SK-N-SH treated with all-trans-retinoic acid at 6 μM for 48 hours (cell line): ENCODE measurements around the gene OSBPL3.

ENCODE experiments used
- ATAC-seq: fragments of 200-7000 bp; cut with Tn5 transposase; 3 replicates; pipeline ENCODE4 v1.9.1; 2020; ENCODE audit warnings: mild to moderate bottlenecking, moderate library complexity
- ARNTL ChIP-seq: fragments of 450-650 bp; formaldehyde crosslinking; IDR thresholded peaks from 2 replicates; pipeline ENCODE4 v1.5.0; 2020; ENCODE audit warnings: low read depth, mild to moderate bottlenecking, moderate library complexity, borderline replicate concordance
- BACH2 ChIP-seq: fragments of 250-450 bp; sonication (Bioruptor Pico); IDR thresholded peaks from 2 replicates; pipeline ENCODE4 v1.9.0; 2021; ENCODE audit warnings: mild to moderate bottlenecking, borderline replicate concordance
- CSDC2 ChIP-seq: fragments of 250-450 bp; sonication (Bioruptor Pico); IDR thresholded peaks from 2 replicates; pipeline ENCODE4 v1.5.0; 2020; ENCODE audit warnings: mild to moderate bottlenecking, moderate library complexity
- ESRRG ChIP-seq: fragments of 250-450 bp; sonication (Bioruptor Pico); IDR thresholded peaks from 2 replicates; pipeline ENCODE4 v1.6.1; 2021; ENCODE audit warnings: mild to moderate bottlenecking
- GLIS3 ChIP-seq: fragments of 250-450 bp; sonication (Bioruptor Pico); IDR thresholded peaks from 2 replicates; pipeline ENCODE4 v1.5.0; 2020; ENCODE audit warnings: mild to moderate bottlenecking, moderate library complexity
- ISL1 ChIP-seq: fragments of 250-450 bp; sonication (Bioruptor Pico); IDR thresholded peaks from 2 replicates; pipeline ENCODE4 v2.1.2; 2022; ENCODE audit warnings: mild to moderate bottlenecking, moderate library complexity
- OSR1 ChIP-seq: fragments of 250-450 bp; sonication (Bioruptor Pico); IDR thresholded peaks from 2 replicates; pipeline ENCODE4 v1.8.0; 2022; ENCODE audit warnings: moderate library complexity, mild to moderate bottlenecking, inconsistent platforms
- PPARA ChIP-seq: fragments of 250-450 bp; sonication (Bioruptor Pico); IDR thresholded peaks from 2 replicates; pipeline ENCODE4 v1.5.0; 2020; ENCODE audit warnings: mild to moderate bottlenecking, borderline replicate concordance
- RARB ChIP-seq: fragments of 250-450 bp; sonication (Bioruptor Pico); IDR thresholded peaks from 2 replicates; pipeline ENCODE4 v1.8.0; 2021; ENCODE audit warnings: mild to moderate bottlenecking, moderate library complexity
- SNAI2 ChIP-seq: fragments of 250-450 bp; sonication (Bioruptor Pico); IDR thresholded peaks from 2 replicates; pipeline ENCODE4 v1.5.0; 2020; ENCODE audit warnings: mild to moderate bottlenecking, moderate library complexity
- TCF4 ChIP-seq: fragments of 250-450 bp; sonication (Bioruptor Pico); IDR thresholded peaks from 2 replicates; pipeline ENCODE4 v1.8.0; 2021; ENCODE audit warnings: mild to moderate bottlenecking, moderate library complexity, borderline replicate concordance
- TOX ChIP-seq: fragments of 250-450 bp; sonication (Bioruptor Pico); IDR thresholded peaks from 2 replicates; pipeline ENCODE4 v1.8.0; 2021; ENCODE audit warnings: mild to moderate bottlenecking, moderate library complexity, borderline replicate concordance
- ZC3H10 ChIP-seq: fragments of 250-450 bp; sonication (Bioruptor Pico); IDR thresholded peaks from 2 replicates; pipeline ENCODE4 v1.5.1; 2021; ENCODE audit warnings: mild to moderate bottlenecking, moderate library complexity
- ZFP3 ChIP-seq: fragments of 250-450 bp; sonication (Bioruptor Pico); IDR thresholded peaks from 2 replicates; pipeline ENCODE4 v1.5.0; 2020; ENCODE audit warnings: mild to moderate bottlenecking, moderate library complexity
- ZFP30 ChIP-seq: fragments of 450-650 bp; formaldehyde crosslinking; IDR thresholded peaks from 2 replicates; pipeline ENCODE4 v1.5.0; 2022; ENCODE audit warnings: mild to moderate bottlenecking, moderate library complexity
- ZNF565 ChIP-seq: fragments of 450-650 bp; formaldehyde crosslinking; conservative IDR thresholded peaks from 2 replicates; pipeline ENCODE4 v1.5.0; 2020; ENCODE audit warnings: low read depth, mild to moderate bottlenecking, moderate library complexity
- ZNF70 ChIP-seq: fragments of 450-650 bp; formaldehyde crosslinking; IDR thresholded peaks from 2 replicates; pipeline ENCODE4 v1.5.0; 2020; ENCODE audit warnings: mild to moderate bottlenecking, moderate library complexity
- ZNF8 ChIP-seq: fragments of 450-650 bp; formaldehyde crosslinking; IDR thresholded peaks from 2 replicates; pipeline ENCODE4 v1.5.0; 2020; ENCODE audit warnings: mild to moderate bottlenecking, moderate library complexity
- TF ChIP-seq, protein P1 (sequence below): fragments of 250-450 bp; sonication (Bioruptor Pico); IDR thresholded peaks from 2 replicates; pipeline ENCODE4 v1.8.0; 2020; ENCODE audit warnings: mild to moderate bottlenecking, moderate library complexity, borderline replicate concordance
- TF ChIP-seq, protein P2 (sequence below): fragments of 250-450 bp; sonication (Bioruptor Pico); IDR thresholded peaks from 2 replicates; pipeline ENCODE4 v1.8.0; 2021; ENCODE audit warnings: low read depth, mild to moderate bottlenecking, moderate library complexity, borderline replicate concordance
- TF ChIP-seq, protein P3 (sequence below): fragments of 250-450 bp; sonication (Bioruptor Pico); IDR thresholded peaks from 2 replicates; pipeline ENCODE4 v1.5.1; 2021; ENCODE audit warnings: mild to moderate bottlenecking, moderate library complexity
- TF ChIP-seq, protein P4 (sequence below): fragments of 250-450 bp; sonication (Bioruptor Pico); IDR thresholded peaks from 2 replicates; pipeline ENCODE4 v1.5.0; 2020; ENCODE audit warnings: mild to moderate bottlenecking, moderate library complexity

OSBPL3 gene

DNA sequence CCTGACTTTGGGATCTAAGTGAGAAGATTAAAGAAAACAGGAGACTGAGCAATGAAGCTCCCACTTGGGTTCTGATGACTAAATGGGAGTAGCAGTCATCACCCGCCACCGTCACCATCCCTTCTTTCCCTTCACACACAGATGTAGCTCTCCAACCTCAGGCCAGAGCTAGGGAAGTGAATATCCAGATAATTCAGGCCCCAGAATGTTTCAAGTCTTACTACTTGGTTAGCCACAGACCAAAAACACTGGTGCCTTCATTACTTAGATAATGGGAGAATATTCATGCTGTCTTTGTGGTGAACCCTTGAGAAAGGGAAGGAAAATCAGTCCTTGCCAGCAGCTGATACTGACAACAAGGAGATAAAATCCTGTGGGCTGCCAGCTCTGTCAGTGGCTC is 100.7 kb downstream of the OSBPL3 start:
- ATAC-seq, result no peak
- TF ChIP-seq TCF4 (CRISPR knock-in tag), result no peak
- no peak for TF ChIP-seq BACH2 (CRISPR knock-in tag)
- TF ChIP-seq ESRRG (CRISPR knock-in tag), result no peak
- TF ChIP-seq SNAI2 (CRISPR knock-in tag), result no peak
- no peak for TF ChIP-seq PPARA (CRISPR knock-in tag)
- TF ChIP-seq TOX (CRISPR knock-in tag), result no peak
- TF ChIP-seq ZFP30 (CRISPR knock-in tag), result no peak
- no peak for TF ChIP-seq CSDC2 (CRISPR knock-in tag)
- TF ChIP-seq RARB, result no peak
- no peak for TF ChIP-seq ARNTL (CRISPR knock-in tag)
- TF ChIP-seq ISL1 (CRISPR knock-in tag), result no peak
- no peak for TF ChIP-seq OSR1 (CRISPR knock-in tag)
- no peak for TF ChIP-seq ZFP3
- TF ChIP-seq, protein P1, sequence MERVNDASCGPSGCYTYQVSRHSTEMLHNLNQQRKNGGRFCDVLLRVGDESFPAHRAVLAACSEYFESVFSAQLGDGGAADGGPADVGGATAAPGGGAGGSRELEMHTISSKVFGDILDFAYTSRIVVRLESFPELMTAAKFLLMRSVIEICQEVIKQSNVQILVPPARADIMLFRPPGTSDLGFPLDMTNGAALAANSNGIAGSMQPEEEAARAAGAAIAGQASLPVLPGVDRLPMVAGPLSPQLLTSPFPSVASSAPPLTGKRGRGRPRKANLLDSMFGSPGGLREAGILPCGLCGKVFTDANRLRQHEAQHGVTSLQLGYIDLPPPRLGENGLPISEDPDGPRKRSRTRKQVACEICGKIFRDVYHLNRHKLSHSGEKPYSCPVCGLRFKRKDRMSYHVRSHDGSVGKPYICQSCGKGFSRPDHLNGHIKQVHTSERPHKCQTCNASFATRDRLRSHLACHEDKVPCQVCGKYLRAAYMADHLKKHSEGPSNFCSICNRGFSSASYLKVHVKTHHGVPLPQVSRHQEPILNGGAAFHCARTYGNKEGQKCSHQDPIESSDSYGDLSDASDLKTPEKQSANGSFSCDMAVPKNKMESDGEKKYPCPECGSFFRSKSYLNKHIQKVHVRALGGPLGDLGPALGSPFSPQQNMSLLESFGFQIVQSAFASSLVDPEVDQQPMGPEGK (CRISPR knock-in tag), result no peak
- TF ChIP-seq, protein P2, sequence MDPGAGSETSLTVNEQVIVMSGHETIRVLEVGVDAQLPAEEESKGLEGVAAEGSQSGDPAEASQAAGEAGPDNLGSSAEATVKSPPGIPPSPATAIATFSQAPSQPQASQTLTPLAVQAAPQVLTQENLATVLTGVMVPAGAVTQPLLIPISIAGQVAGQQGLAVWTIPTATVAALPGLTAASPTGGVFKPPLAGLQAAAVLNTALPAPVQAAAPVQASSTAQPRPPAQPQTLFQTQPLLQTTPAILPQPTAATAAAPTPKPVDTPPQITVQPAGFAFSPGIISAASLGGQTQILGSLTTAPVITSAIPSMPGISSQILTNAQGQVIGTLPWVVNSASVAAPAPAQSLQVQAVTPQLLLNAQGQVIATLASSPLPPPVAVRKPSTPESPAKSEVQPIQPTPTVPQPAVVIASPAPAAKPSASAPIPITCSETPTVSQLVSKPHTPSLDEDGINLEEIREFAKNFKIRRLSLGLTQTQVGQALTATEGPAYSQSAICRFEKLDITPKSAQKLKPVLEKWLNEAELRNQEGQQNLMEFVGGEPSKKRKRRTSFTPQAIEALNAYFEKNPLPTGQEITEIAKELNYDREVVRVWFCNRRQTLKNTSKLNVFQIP (CRISPR knock-in tag), result no peak
- TF ChIP-seq ZC3H10, result no peak
- TF ChIP-seq, all 23 proteins: peak for 0

DNA sequence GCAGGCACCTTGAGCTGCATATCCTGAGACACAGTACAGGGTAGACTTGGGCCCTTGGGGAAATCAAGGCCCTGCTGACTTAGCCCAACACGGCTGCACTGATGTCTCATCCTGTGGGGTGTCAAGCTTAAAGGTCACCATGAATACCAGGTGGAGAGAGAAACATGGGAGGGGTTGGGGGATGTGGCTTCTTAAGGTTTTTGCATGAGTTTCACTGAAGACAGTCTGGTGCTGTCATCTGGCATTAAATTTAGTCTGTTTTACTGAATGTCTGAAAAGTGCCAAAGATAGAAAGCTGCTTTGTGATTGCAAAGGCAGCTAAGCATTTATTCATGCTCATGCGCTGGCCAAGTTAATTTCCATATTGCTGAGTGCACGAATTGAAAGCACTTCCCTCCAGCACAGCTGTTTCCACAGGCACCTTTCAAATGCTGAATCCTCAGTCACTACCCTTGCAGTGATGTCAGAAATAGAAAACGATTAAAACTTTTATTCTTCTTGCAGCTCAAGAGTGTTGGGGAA is 102.1 kb downstream of the OSBPL3 start:
- ATAC-seq, result no peak
- TF ChIP-seq ESRRG (CRISPR knock-in tag), result no peak
- TF ChIP-seq ZNF565 (CRISPR knock-in tag), result no peak
- no peak for TF ChIP-seq ZFP3
- no peak for TF ChIP-seq PPARA (CRISPR knock-in tag)
- no peak for TF ChIP-seq ZC3H10
- no peak for TF ChIP-seq BACH2 (CRISPR knock-in tag)
- no peak for TF ChIP-seq RARB
- no peak for TF ChIP-seq CSDC2 (CRISPR knock-in tag)
- no peak for TF ChIP-seq ZNF8 (CRISPR knock-in tag)
- TF ChIP-seq ARNTL (CRISPR knock-in tag), result no peak
- no peak for TF ChIP-seq SNAI2 (CRISPR knock-in tag)
- TF ChIP-seq, protein P3, sequence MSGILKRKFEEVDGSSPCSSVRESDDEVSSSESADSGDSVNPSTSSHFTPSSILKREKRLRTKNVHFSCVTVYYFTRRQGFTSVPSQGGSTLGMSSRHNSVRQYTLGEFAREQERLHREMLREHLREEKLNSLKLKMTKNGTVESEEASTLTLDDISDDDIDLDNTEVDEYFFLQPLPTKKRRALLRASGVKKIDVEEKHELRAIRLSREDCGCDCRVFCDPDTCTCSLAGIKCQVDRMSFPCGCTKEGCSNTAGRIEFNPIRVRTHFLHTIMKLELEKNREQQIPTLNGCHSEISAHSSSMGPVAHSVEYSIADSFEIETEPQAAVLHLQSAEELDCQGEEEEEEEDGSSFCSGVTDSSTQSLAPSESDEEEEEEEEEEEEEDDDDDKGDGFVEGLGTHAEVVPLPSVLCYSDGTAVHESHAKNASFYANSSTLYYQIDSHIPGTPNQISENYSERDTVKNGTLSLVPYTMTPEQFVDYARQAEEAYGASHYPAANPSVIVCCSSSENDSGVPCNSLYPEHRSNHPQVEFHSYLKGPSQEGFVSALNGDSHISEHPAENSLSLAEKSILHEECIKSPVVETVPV (CRISPR knock-in tag), result no peak
- TF ChIP-seq ZFP30 (CRISPR knock-in tag), result no peak
- no peak for TF ChIP-seq TOX (CRISPR knock-in tag)
- TF ChIP-seq GLIS3, result no peak
- no peak for TF ChIP-seq ISL1 (CRISPR knock-in tag)
- TF ChIP-seq, protein P4, sequence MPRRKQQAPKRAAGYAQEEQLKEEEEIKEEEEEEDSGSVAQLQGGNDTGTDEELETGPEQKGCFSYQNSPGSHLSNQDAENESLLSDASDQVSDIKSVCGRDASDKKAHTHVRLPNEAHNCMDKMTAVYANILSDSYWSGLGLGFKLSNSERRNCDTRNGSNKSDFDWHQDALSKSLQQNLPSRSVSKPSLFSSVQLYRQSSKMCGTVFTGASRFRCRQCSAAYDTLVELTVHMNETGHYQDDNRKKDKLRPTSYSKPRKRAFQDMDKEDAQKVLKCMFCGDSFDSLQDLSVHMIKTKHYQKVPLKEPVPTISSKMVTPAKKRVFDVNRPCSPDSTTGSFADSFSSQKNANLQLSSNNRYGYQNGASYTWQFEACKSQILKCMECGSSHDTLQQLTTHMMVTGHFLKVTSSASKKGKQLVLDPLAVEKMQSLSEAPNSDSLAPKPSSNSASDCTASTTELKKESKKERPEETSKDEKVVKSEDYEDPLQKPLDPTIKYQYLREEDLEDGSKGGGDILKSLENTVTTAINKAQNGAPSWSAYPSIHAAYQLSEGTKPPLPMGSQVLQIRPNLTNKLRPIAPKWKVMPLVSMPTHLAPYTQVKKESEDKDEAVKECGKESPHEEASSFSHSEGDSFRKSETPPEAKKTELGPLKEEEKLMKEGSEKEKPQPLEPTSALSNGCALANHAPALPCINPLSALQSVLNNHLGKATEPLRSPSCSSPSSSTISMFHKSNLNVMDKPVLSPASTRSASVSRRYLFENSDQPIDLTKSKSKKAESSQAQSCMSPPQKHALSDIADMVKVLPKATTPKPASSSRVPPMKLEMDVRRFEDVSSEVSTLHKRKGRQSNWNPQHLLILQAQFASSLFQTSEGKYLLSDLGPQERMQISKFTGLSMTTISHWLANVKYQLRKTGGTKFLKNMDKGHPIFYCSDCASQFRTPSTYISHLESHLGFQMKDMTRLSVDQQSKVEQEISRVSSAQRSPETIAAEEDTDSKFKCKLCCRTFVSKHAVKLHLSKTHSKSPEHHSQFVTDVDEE (CRISPR knock-in tag), result no peak

DNA sequence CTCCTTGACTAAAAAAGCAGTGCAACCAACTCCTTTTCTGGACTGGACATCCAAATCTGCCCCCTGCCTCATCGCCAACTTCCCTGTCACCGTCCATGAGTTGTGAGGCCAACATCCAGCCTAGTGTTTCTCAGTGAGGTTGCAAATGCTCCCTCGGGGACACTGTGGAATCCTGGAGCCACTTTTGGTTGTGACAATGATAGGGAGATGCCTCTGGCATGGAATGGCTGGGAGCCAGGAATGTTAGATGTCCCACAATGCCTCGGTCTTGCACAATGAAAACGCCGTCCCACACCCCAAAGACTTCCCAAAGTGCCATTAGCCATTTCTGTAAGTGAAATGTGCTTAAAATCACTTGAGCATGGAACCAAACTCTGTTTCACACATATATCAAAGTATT is 105.2 kb downstream of the OSBPL3 start:
- TF ChIP-seq, protein P3 (CRISPR knock-in tag), result no peak
- TF ChIP-seq ZNF70 (CRISPR knock-in tag) (no peak), ISL1 (CRISPR knock-in tag) (no peak), OSR1 (CRISPR knock-in tag) (no peak), ESRRG (CRISPR knock-in tag) (no peak), ZFP30 (CRISPR knock-in tag) (no peak), TCF4 (CRISPR knock-in tag) (no peak), TOX (CRISPR knock-in tag) (no peak), RARB (no peak), ARNTL (CRISPR knock-in tag) (no peak), PPARA (CRISPR knock-in tag) (no peak), BACH2 (CRISPR knock-in tag) (no peak)
- TF ChIP-seq, protein P2 (CRISPR knock-in tag), result no peak
- TF ChIP-seq, protein P1 (CRISPR knock-in tag), result no peak
- ATAC-seq, result no peak
